SK-MEL-5 (cell line): ENCODE results near the gene OR2AP1. TPM values are rescaled to one million over a fixed set of nuclear protein-coding genes. Genes with fewer than 3 reads are reported as not detected.

Experiments
- total RNA-seq: library from RNA; depleted of rRNA; stranded (reverse); fragments of >200 nt; shearing (Covaris generic); gene quantifications from 2 replicates; pipeline ENCODE4 v1.2.3, GENCODE V29; 2014; rRNA removed

Gene OR2AP1
- total RNA-seq, 1 experiment from 2014 or later = not detected

Other genes starting within 250 kb of the OR2AP1 start
- gene OR6C3, start 241.7 kb upstream of the OR2AP1 start, total RNA-seq = not detected in 2 replicates
- gene OR6C75, start 209.5 kb upstream of the OR2AP1 start, total RNA-seq = not detected in 2 replicates
- gene OR6C65, start 171.9 kb upstream of the OR2AP1 start, total RNA-seq = not detected in 2 replicates
- gene OR6C76, start 146.2 kb upstream of the OR2AP1 start, total RNA-seq = not detected in 2 replicates
- not detected in 2 replicates for gene OR6C2, start 128.4 kb upstream of the OR2AP1 start, total RNA-seq
- gene OR6C70, start 102.3 kb upstream of the OR2AP1 start, total RNA-seq = not detected in 2 replicates
- not detected in 2 replicates for gene OR6C68, start 80.1 kb upstream of the OR2AP1 start, total RNA-seq
- not detected in 2 replicates for gene OR6C4, start 22.9 kb upstream of the OR2AP1 start, total RNA-seq
- not detected in 2 replicates for gene OR10P1, start 64.4 kb downstream of the OR2AP1 start, total RNA-seq
- gene ITGA7, start 135.4 kb downstream of the OR2AP1 start, total RNA-seq = 60.5 and 65.4 TPM in 2 replicates
- gene BLOC1S1, start 143.6 kb downstream of the OR2AP1 start, total RNA-seq = 119 and 124 TPM in 2 replicates
- 2.3 and 3.0 TPM in 2 replicates for gene RDH5, start 147.9 kb downstream of the OR2AP1 start, total RNA-seq
- 3,613 and 3,895 TPM in 2 replicates for gene CD63, start 156.5 kb downstream of the OR2AP1 start, total RNA-seq
- 12.1 and 15.0 TPM in 2 replicates for gene GDF11, start 170.7 kb downstream of the OR2AP1 start, total RNA-seq
- gene SARNP, start 245.3 kb downstream of the OR2AP1 start, total RNA-seq = 60.0 and 69.4 TPM in 2 replicates
- gene ORMDL2, start 245.6 kb downstream of the OR2AP1 start, total RNA-seq = 51.7 and 52.2 TPM in 2 replicates